ENCODE measurements around the gene FBXO42. TPM values are rescaled to one million over a fixed set of nuclear protein-coding genes. Genes with fewer than 3 reads are reported as not detected.

FBXO42 gene
- total RNA-seq, 4 donors from 2014 or later, result 22.0 to 52.6 (median 35.3) TPM

- DNase-seq (ENCODE audit: extremely low spot score), result no peak
- no peak overlapping the region for H3K4me3 ChIP-seq
- H3K27ac ChIP-seq (replicated peaks in 1 of 4), result peak overlapping the region in 1 of 4 donors; percentile 3
- TF ChIP-seq CTCF (IDR thresholded peaks at IDR 0.05) (no peak), POLR2AphosphoS5 (IDR thresholded peaks at IDR 0.05) (no peak), EP300 (IDR thresholded peaks at IDR 0.05) (no peak), POLR2A (IDR thresholded peaks at IDR 0.05; ENCODE audit: low read depth) (no peak)
- peaks cover 28 to 56% (median 52%) of the 10 kb centered on the region in 4 donors for H3K4me1 ChIP-seq
- no peaks in the 10 kb centered on the region for H3K9me3 ChIP-seq
- H3K27me3 ChIP-seq, result no peaks in the 10 kb centered on the region
- intact Hi-C loops (cut with DNase I), result no loop called here
- peaks cover 9 to 49% (median 39%) of the 10 kb centered on the region in 4 donors for H3K36me3 ChIP-seq
- WGBS, result 40% methylated on average over 4 of the region's 4 CpGs
These were observed 36.8 kb downstream of the FBXO42 start for GRCh38 chr1:16315437-16315836.

DNA sequence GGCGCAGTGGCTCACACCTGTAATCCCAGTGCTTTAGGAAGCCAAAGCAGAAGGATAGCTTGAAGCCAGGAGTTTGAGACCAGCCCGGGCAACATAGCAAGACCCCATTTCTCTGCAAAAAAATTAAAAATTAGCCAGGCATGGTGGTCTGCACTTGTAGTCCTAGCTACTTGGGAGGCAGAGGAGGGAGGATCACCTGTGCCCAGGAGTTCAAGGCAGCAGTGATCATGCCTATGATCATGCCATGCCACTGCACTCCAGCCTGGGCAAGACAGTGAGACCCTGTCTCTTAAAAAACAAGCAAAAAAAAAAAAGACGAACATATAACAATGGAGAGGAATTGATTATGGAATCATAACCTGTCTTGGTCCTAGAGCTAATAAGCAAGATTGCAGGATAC lies 45.1 kb downstream of the FBXO42 start:
- Histone ChIP-seq H3K36me3 (peaks cover 47 to 95% (median 81%) of the 10 kb centered on the region in 4 donors), H3K9me3 (no peaks in the 10 kb centered on the region), H3K27ac (replicated peaks in 1 of 4) (no peak overlapping the region), H3K4me3 (no peak overlapping the region), H3K4me1 (no peaks in the 10 kb centered on the region), H3K27me3 (no peaks in the 10 kb centered on the region)
- DNase-seq (ENCODE audit: extremely low spot score), result no peak
- whole genome bisulfite sequencing, result 82% methylated on average over 3 of the region's 3 CpGs
- no peak for TF ChIP-seq POLR2AphosphoS5 (IDR thresholded peaks at IDR 0.05)
- no peak for TF ChIP-seq POLR2A (IDR thresholded peaks at IDR 0.05; ENCODE audit: low read depth)
- TF ChIP-seq CTCF (IDR thresholded peaks at IDR 0.05), result no peak
- no peak for TF ChIP-seq EP300 (IDR thresholded peaks at IDR 0.05)
- intact Hi-C loops (cut with DNase I), result no loop called here

- Histone ChIP-seq H3K9me3 (no peaks in the 10 kb centered on the region), H3K27me3 (no peaks in the 10 kb centered on the region), H3K27ac (replicated peaks in 1 of 4) (no peak overlapping the region), H3K4me3 (no peak overlapping the region), H3K4me1 (peaks cover 3 to 9% (median 4%) of the 10 kb centered on the region in 4 donors), H3K36me3 (peaks cover 42 to 79% (median 66%) of the 10 kb centered on the region in 4 donors)
- TF ChIP-seq POLR2AphosphoS5 (IDR thresholded peaks at IDR 0.05) (no peak), EP300 (IDR thresholded peaks at IDR 0.05) (no peak), POLR2A (IDR thresholded peaks at IDR 0.05; ENCODE audit: low read depth) (no peak), CTCF (IDR thresholded peaks at IDR 0.05) (no peak)
- WGBS, result 92% methylated on average over 12 of the region's 12 CpGs
- DNase-seq (ENCODE audit: extremely low spot score), result no peak
- intact Hi-C loops (cut with DNase I), result no loop called here
These were observed 49.3 kb downstream of the FBXO42 start for GRCh38 chr1:16302709-16303627.

- 78% methylated on average over 3 of the region's 3 CpGs for WGBS
- no peak for DNase-seq (ENCODE audit: extremely low spot score)
- no peak overlapping the region for H3K4me3 ChIP-seq
- H3K9me3 ChIP-seq, result no peaks in the 10 kb centered on the region
- H3K27ac ChIP-seq (replicated peaks in 1 of 4), result no peak overlapping the region
- peaks cover 41 to 72% (median 55%) of the 10 kb centered on the region in 4 donors for H3K36me3 ChIP-seq
- peaks cover 3 to 9% (median 4%) of the 10 kb centered on the region in 4 donors for H3K4me1 ChIP-seq
- TF ChIP-seq POLR2AphosphoS5 (IDR thresholded peaks at IDR 0.05) (no peak), CTCF (IDR thresholded peaks at IDR 0.05) (no peak), POLR2A (IDR thresholded peaks at IDR 0.05; ENCODE audit: low read depth) (no peak), EP300 (IDR thresholded peaks at IDR 0.05) (no peak)
- intact Hi-C loops (cut with DNase I), result no loop called here
- H3K27me3 ChIP-seq, result no peaks in the 10 kb centered on the region
These were observed 51.8 kb downstream of the FBXO42 start for GRCh38 chr1:16300436-16300835.

Data from esophagus muscularis mucosa (tissue), 4 donors.